ENCODE results near the gene ST6GALNAC3.

Gene ST6GALNAC3

DNA sequence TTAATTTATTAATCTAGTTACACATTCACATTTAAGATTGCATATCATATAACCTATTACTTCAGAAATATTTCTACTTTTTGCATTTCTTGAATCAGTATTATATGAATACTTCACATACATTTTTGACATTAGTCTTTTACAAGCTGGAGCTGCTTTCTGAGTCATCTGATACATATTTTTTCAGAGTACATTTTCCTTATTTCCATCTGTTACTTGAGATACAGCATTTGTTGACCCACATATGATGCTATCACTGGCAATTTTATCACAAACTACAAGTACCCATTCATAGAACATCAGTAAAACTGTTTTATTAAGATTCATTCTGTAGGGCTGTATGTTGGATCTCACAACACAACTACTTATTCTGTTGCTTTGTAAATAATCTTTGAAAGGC is 425.6 kb downstream of the ST6GALNAC3 start:
- DNase-seq: no peak

DNA sequence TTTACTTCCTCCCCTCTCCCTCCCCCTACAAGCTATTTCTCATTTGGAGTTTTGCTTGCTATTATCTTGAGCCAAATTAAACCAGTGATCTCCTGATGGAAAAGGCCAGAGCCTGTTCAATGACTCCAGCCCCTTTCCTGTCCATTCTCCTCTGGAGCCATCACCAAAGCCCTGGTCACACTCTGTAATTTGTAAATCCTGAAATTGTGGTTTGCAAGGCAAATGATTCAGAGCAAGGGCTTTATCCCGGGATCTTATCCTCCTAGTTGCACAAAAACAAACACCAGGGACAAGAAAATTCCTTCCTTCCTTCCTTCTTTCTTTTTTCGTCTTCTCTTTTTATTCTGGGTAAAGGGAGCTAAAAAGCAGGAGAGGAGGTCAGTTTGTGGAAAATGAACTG is 426.6 kb downstream of the ST6GALNAC3 start:
- DNase-seq: no peak

DNA sequence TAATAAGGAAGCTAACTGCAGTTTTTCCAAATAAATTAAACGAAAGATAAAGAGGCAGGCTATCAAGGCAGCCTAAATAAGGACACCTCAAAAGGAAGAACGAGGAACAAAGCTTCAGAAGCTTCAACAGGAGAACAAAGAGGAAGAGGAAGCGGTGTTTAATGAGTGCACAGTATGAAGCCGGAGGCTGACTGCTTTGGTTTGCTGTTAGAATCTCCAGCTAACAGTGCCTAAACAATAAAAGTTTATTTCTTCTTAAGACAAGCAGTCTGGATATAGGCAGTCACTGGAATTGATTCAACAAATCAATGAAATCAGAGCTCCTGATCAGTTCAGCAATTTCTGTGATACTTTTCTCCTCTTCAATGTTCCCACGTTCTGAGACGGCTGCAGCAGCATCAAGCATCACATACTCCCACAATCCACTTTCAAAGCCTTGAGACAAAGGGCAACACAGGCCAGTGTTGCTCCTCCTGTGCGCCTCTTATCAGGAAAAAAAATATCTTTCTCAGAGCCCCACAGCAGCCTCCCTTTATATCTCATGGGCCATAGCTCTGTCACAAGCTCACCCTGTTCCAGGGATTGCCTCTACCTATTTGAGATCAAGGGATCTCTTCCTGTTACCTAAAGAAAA is 427.2 kb downstream of the ST6GALNAC3 start:
- DNase-seq: peak in 1 of 56 donors; percentile 9

DNA sequence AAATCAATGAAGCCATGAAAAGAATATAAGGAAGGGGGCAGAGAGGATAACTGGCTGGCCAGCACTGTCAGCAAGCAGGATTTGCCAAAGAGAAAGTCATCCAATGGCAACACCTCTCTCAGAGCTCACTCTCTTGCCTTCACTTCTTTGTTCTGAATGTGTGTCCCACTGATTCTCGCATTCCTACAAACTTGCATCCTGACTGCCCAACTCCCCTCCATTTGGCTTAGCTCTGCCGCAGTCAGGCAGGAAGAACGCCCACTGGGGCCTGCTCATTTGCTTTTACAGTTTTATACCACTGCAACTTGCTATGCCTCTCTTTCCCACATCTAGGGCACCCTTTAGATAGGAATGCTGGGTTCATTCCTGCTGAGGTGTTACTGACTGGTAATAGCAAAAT is 428.6 kb downstream of the ST6GALNAC3 start:
- DNase-seq: peak in 1 of 56 donors; percentile 2

DNA sequence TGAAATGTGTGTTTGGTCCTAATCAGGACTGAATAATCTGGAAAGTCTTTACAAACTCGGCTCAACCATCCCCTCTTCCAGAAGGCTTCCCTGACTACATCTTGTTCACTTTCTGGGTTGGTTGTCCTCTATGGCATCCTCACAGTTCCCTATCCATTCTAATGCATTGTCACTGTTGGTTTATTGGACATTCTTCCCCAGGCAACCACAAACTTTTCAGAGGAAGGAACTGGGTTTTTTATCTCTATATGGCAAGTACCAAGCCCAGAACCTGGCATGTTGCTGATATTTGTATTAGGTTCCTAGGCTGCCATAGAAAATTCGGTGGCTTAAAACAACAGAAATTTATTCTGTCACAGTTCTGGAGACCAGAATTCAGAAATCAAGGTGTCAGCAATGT is 429.2 kb downstream of the ST6GALNAC3 start:
- no peak for DNase-seq

DNA sequence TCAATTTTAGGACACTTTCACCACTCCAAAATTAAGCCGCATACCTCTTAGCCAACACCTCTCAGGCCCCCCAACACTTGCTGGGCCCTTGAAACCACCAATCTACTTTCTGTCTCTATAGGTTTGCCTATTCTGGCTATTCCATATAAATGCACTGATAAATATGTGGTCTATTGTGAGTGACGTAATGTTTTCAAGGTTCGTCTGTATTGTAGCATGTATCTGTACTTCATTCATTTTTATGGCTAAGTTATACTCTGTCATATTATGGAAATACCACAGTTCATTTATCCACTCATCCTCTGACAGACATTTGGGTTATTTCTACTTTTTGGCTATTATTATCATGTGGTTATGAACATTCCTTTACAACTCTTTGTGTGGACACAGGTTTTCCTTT is 432.8 kb downstream of the ST6GALNAC3 start:
- DNase-seq: no peak

DNA sequence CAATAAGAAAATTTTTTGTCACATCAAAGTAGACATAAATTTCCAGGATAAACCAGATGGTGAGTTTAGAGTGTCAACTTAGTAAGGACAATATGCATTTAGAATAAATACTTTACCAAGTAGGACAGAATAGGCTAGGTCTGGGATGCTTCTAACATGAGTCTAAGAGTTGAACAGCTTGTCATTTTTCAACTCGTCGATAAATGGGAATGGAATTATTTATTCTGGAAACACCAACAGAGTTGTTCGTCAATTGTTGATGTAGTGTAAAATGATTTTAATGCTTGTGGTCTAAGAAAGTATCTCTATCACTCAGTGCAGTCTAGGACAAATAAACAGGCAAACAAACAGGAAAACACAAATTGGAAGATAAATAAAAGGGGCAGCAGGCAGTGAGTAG is 434.3 kb downstream of the ST6GALNAC3 start:
- no peak for DNase-seq

DNA sequence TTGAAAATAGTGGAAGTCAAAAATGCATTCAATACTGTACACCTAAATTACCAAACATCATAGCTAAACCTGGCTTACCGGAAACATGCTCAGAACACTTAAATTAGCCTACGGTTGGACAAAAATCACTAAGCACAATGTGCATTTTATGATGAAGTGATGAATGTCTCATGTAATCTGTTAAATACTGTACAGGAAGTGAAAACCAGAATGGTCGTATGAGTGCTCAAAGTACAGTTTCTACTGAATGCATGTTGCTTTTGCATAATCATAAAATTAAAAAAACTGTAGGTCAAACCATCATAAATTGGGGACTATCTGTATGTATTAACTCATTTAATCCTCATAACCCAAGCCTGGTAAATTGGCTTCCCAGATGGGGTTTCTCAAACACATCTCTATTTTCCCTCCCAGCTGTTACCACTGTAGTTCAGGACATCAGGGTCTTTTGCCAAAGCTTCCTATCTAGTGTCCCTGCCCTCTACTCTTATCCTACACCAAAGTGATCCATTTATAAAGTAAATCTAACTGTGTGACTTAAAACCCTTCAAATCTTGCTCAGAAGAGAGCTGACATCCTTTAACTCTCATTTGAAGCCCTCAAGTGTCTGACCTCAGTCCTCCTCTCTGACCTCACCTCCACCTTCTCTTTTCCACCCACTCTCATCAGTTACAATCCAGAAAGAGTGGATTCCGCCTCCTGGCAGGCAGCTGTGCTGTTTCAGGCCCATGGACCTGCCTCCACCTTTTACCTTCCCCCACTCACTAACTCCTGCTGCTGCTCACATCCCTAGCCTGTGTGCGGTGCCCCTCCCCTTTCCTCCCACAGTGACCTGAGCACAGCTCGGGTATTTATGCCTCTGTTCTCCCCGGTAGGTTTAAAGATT is 436.4 kb downstream of the ST6GALNAC3 start:
- no peak for DNase-seq

DNA sequence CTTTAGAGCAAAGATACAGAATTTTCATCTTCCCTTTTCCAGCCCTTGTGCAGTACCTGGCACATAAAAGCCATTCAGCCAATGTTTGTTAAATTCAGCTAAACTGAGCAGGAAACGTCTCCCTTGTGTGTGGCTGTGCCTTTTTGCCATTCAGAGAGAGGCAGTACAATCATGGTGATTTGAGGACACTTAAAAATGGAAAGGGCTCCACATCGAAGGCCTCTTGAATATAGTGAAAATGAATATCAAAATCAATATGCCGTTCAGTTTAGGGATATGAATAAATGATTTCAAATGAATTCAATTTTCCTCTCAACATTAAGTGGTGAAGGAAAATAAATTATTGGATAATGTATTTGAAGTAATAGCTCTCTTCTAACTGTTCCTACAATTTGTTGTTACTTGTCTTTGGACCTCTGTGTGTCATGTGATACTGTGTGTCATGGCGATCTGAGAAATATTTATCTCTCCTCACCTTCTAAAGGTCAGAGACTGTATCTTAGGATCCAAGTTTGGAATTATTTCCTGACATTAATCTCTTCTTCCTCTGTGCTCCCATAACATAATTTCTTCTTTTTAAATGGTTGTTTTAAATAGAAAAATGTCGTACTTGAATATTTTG is 437.1 kb downstream of the ST6GALNAC3 start:
- DNase-seq: no peak

DNA sequence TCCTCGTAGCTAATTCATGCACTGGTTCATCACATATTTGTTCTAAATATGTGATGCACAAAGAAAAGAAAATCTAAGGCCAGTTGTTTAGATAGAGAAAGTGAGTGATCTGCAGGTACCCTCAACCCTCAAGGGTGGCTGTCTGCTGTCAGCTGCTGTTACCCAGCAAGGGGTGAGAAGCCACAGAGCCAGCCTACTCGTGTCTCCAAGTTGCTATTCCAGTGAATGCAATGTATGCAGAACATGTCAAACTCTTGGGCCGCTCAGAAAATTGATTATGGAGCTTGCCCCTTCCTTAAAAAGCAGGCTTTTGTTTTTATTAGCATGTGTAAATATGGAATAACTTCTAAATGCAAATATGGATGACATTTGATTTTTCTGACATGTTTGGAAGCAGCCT is 456.4 kb downstream of the ST6GALNAC3 start:
- no peak for DNase-seq

DNA sequence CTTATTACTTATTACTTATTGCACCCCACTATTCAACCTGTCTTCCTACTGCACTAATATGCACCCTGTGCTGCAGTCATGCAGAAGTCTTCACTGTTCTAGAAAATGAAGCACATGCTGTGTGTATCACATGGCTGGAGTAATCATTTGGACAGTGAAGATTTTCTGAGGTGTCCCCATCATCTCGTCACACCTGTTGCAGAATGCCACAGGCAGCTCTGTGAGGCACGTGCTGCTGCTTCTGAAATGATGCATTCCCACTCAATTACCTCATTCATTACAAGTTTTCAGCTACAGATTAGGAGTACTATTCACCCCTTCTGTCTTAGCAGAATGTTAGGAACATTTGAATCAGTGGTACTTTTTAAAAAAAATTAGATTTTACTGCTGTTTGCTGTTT is 467.1 kb downstream of the ST6GALNAC3 start:
- no peak for DNase-seq

DNA sequence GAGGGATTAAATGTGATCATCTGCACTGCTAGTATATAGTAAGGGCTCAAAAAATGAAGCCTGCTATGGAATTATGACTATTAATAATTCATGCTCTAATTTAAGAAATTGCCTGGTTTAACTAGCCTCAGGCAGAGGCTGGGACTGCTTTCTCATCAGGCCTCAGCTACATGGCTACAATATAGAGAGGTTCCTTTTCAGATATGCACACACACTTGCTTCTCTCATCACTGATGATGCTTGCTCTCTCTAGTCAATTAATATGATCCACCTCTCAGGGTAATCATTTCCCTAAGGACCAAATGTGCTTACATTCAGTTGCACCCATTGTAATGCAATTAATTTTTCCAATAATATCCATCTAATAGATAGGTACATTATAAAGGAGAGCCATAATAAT is 467.8 kb downstream of the ST6GALNAC3 start:
- DNase-seq: no peak

DNA sequence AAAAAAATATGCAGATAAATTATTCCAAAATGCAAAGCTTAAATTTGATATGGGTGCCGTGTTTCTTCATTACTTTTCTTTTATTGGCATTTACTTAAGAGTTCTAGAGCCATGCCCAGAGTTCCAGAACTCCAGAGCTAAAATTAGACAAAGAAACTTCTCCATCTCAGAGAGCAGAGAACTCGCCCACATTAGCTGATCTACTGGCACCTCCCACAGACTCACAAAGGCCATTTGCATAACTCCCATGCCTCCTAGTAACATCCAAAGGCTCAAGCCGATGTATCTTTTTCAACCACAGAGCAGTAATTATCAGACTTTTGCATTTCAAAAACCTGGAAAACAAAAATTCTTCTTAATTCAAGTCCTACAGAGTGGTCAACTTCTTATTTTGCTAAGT is 468.9 kb downstream of the ST6GALNAC3 start:
- no peak for DNase-seq

DNA sequence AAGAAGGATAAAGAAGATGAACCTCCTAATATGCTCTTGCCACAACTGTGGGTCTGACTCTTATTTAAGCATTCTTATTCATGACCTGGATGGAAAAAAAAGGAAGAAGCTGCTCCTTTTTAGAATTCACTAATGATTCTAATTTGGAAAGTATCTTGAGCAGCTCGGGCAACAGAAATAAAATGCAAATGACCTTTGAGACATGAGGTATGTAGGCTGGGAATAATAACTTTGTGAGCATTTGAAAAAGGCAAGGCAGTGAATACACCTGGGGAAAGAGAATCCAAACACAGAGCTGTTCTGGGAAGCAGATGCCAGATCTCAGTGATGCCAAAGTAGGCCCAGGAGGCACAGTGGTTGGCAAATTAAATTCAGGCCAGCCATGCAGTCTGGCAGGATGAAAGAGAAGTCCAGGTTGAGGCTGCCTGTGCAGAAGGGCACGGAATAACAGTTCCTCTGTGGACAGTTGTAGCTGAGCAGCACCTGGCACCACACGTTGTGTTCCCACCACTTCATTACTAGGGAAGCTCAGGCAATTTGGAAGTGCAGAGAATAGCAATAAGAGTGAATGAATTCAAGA is 471.9 kb downstream of the ST6GALNAC3 start:
- DNase-seq: peak in 2 of 56 donors; percentile 4 to 5

DNA sequence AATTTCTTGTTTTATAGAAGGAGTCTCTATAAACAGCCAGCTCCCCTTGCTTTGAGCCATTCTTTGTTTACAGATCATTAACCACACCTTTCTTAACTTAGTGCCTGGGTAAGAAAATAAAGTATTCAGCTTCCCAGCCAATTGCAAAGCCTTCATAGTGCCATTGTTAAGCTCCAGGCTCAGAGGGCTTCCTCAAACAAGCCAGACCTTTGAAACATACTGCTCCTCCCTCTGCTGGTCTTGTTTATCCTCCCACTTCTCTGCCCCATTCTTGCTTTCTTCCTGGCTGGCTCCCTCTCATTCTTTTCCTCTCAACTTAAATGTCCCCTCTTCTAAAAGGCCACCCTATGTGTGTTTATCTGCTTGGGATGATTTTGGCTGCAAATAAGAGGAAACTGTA is 473.4 kb downstream of the ST6GALNAC3 start:
- no peak for DNase-seq

DNA sequence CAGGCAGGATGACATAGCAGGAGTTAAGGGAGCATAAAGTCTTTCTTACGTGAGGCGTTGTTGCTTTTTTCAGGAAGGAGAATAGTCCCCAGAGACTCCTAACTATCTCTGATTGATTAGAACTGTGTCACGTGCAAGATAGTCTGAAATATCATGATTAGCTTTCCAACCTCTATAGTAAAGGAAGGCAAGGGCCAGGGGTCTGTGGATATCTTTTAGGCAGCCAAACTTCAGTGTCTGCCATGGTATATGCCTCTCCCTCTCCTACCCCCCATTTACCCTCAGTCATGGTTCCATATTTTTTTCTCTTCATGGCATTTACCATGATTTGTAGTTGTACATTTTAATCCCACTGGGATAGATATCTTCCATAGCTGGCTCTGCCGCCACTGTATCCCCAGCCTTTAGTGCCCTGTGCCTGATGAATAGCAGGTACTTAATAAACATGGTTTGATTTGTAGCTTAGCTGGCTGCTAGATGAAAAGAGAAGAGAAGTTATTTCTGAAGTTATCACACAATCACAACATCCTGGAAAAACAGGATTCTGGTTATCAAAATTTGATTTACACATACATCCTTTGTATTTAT is 474.1 kb downstream of the ST6GALNAC3 start:
- no peak for DNase-seq

DNA sequence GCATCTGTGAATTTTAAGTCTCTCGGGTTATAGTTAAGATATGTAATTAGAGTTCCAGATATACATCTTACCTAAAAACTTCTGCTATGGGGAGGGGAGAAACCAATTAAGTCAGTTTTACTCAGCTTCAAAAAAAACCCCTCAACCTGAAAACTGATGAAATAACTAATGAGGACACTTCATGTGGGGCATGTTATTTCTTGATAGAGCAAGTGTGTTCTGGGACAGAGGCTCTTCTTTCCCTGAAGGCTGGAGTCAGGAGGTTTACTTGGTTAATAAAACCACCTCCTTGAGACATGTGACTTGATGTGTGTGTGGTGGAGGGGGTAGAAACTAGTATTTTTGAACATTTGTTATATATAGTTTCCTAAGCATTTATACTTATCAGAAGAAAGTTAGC is 479.7 kb downstream of the ST6GALNAC3 start:
- DNase-seq: no peak

DNA sequence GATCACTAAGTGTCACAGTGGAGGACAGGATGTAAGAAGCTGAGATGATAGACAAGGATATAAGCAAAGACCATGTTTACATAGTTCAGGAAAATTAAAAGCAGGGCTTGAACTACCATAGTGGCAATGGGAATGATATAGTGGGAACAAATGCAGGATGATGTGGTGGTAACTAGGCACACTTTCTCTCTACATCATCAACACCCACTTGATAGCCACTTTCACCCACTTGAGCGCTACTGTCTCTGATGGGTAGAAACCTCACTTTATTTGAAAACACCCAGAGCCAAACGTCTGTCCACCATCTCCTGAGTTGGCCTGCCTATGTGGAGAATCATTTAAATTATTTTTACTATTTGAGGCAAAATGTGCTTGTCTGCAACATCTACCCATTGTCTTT is 487.7 kb downstream of the ST6GALNAC3 start:
- no peak for DNase-seq

DNA sequence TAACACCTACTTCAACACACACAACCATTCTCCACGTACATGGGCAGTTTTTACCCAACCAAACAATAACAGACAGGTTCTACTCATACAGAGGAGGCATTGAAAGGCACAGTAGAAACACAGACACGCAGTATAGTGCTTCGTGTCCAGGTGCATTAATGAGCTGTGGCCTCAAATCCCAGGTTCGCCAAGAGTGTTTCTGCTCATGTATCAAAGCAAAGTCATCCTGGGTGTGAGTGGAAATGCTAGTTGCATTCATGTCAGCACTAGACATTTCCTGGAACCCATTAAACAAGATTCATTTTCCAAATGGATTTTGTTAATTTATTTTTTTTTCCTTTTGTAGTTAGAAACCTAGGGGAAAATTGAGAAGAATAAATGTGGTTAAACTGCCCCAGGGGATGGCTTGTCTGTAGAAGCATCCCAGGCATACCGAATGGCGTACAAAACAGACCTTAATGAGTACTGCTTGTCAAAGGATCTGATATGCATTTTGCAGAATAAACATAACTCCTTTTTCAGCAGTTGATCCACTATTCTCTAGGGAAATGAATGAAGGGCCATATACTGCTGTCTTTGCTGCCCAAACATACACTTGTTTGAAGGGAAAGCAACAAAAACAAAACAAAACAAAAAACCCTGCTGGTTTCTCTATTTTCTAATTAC is 494.2 kb downstream of the ST6GALNAC3 start:
- no peak for DNase-seq

DNA sequence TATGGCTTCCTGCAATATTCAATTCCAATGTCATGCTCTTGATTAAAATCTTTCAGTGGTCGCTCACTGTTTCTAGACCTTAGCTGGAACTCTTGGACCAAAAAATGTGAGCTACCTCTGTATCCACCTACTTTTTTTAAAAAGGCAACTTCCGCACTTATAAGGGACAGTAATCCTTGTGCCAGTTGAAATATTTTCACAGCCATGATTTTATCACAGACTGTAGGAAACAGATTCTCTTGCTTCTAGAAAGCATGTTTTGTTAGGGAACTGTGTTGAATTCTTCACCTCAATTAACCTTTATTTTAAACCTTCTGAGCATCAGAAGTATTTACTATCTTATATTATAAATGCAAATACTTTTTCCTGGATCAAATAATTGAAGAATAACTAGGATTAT is 496.7 kb downstream of the ST6GALNAC3 start:
- DNase-seq: no peak

DNA sequence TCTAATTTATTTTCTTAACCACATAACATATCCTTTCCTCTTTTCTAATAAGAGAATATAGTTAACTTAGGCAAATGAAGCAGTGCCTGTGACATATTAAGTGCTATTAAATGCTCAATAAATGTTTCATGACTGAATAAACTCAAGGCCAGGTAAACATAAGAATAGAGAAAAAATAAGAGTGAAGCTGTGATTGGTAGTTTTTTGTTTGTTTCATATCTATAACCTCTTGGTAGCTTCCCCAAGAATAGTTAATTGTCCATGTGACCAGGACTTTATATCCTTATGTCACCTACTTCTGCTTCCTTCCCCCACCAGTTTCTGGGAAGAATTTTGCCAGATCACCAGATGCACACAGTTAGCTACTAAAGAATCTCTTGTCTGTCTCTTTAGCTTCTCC is 497.7 kb downstream of the ST6GALNAC3 start:
- no peak for DNase-seq

All from amygdala (tissue), 56 donors.